K562 (cell line): ENCODE data around the gene STRA8. TPM values are rescaled to one million over a fixed set of nuclear protein-coding genes. Genes with fewer than 3 reads are reported as not detected.

Source experiments
- ATAC-seq: fragments of 200-7000 bp; cut with Tn5 transposase; 3 replicates; pipeline ENCODE4 v1.9.1; 2020; ENCODE audit warnings: moderate library complexity
- BruUV-seq: library from RNA; stranded (reverse); fragments of 400-500 nt; replicated peaks from 2 replicates; lab custom pipeline; 2021; lab: Mats Ljungman, UMichigan
- CTCF ChIA-PET: fragments of 300-600 bp; formaldehyde crosslinking; extraction: SDS; loops from one replicate; lab custom pipeline; 2021; ENCODE audit warnings: low intra/inter-chr PET ratio; lab: Yijun Ruan, JAX
- POLR2A ChIA-PET: fragments of 300-600, 350-650 bp; sonication (Branson Sonifier 250); formaldehyde crosslinking; extraction: SDS; loops from one replicate; lab custom pipeline; 2021; ENCODE audit warnings: antibody characterized with exemption, inconsistent platforms; lab: Yijun Ruan, JAX
- DNase-seq, 4 experiments: peaks; one replicate each; pipeline versions ENCODE4 v3.0.0 to v3.0.0-alpha.2; 2011 to 2018; ENCODE audit warnings: low spot score in 3 of 4, mixed read lengths in 3 of 4; ENCODE audit errors: extremely low read depth in 1 of 4
- FAIRE-seq: peaks from 2 replicates; lab custom pipeline; 2011; peaks lifted over from hg19 to GRCh38; lab: Jason Lieb, UNC
- H2AFZ ChIP-seq: 2 replicates; pipeline ENCODE4 v1.6.0; 2011; ENCODE audit warnings: low read depth, low read length, control low read depth, inconsistent platforms
- H3K27ac ChIP-seq: fragments of 200-600 bp; 3 replicates; pipeline ENCODE4 v1.8.0; 2011; ENCODE audit warnings: low read depth, mild to moderate bottlenecking, control low read depth, inconsistent platforms, low read length, moderate library complexity, mixed read lengths; ENCODE audit errors: extremely low read depth
- H3K27me3 ChIP-seq, 2 experiments: fragments of 300-600 bp in 1 of 2; 2 replicates in 1 of 2; 3 replicates in 1 of 2; pipeline versions ENCODE4 v1.6.0 to v1.8.0; 2011; ENCODE audit warnings: inconsistent platforms in 2 of 2, low read length in 2 of 2, mild to moderate bottlenecking in 1 of 2, mixed read lengths in 1 of 2, moderate library complexity in 1 of 2; ENCODE audit not compliant: control insufficient read depth in 2 of 2, insufficient read depth in 2 of 2
- H3K36me3 ChIP-seq: fragments of 300-600 bp; 3 replicates; pipeline ENCODE4 v1.8.0; 2011; ENCODE audit warnings: mild to moderate bottlenecking, low read length, inconsistent platforms; ENCODE audit not compliant: control insufficient read depth, insufficient read depth
- H3K4me1 ChIP-seq, 2 experiments: fragments of 200-600 bp in 1 of 2; replicated peaks in 1 of 2; 2 replicates in 1 of 2; 3 replicates in 1 of 2; pipeline versions ENCODE4 v1.5.1 to v1.8.0; 2011; ENCODE audit warnings: inconsistent platforms in 2 of 2, low read length in 2 of 2, mild to moderate bottlenecking in 1 of 2, mixed read lengths in 1 of 2, moderate library complexity in 1 of 2; ENCODE audit not compliant: control insufficient read depth in 2 of 2, insufficient read depth in 2 of 2
- H3K4me2 ChIP-seq: 2 replicates; pipeline ENCODE4 v1.6.1; 2011; ENCODE audit warnings: low read length, control low read depth, inconsistent platforms, mixed read lengths; ENCODE audit not compliant: insufficient read depth
- H3K4me3 ChIP-seq: fragments of 200-600 bp; sonication (generic), shearing (Covaris generic); 2 replicates; pipeline ENCODE4 v1.5.1; 2016; ENCODE audit warnings: control low read depth, inconsistent platforms
- H3K79me2 ChIP-seq: fragments of 200-600 bp; 3 replicates; pipeline ENCODE4 v1.8.0; 2011; ENCODE audit warnings: low read length, inconsistent platforms; ENCODE audit not compliant: control insufficient read depth, insufficient read depth
- H3K9ac ChIP-seq, 2 experiments: 2 replicates each; pipeline versions ENCODE4 v1.6.0 to v1.6.1; 2011; ENCODE audit warnings: low read depth in 2 of 2, low read length in 2 of 2, control low read depth in 1 of 2, inconsistent platforms in 1 of 2, mild to moderate bottlenecking in 1 of 2, mixed read lengths in 1 of 2; ENCODE audit not compliant: insufficient read depth in 1 of 2
- H3K9me1 ChIP-seq: one replicate; pipeline ENCODE4 v1.6.0; 2011; ENCODE audit warnings: inconsistent platforms, mild to moderate bottlenecking, low read length, moderate library complexity; ENCODE audit not compliant: control insufficient read depth, insufficient read depth
- H3K9me3 ChIP-seq: replicated peaks from 2 replicates; pipeline ENCODE4 v1.5.1; 2011; ENCODE audit warnings: low read depth, low read length, inconsistent platforms; ENCODE audit not compliant: control insufficient read depth, insufficient read depth
- H4K20me1 ChIP-seq: replicated peaks from 2 replicates; pipeline ENCODE4 v1.6.1; 2011; ENCODE audit warnings: low read length, inconsistent platforms, mixed read lengths; ENCODE audit not compliant: control insufficient read depth, insufficient read depth
- ELF2 ChIP-seq: fragments of 250-450 bp; sonication (Bioruptor Pico); IDR thresholded peaks from 2 replicates; pipeline ENCODE4 v1.5.0; 2021; ENCODE audit warnings: mild to moderate bottlenecking
- FOXA3 ChIP-seq, 2 experiments: fragments of 450-650 bp in 1 of 2; sonication (generic) in 1 of 2; formaldehyde crosslinking; IDR thresholded peaks in 1 of 2; conservative IDR thresholded peaks in 1 of 2; 2 replicates each; pipeline versions ENCODE4 v1.4.0 to v1.8.0; 2020 to 2022; ENCODE audit warnings: mild to moderate bottlenecking in 2 of 2, missing genetic modification reagents in 1 of 2
- HLTF ChIP-seq: fragments of 450-650 bp; IDR thresholded peaks from 2 replicates; pipeline ENCODE4 v1.6.1; 2016
- JUN ChIP-seq, 2 experiments: sonication (generic) in 1 of 2; formaldehyde crosslinking in 1 of 2; IDR thresholded peaks; 2 replicates each; pipeline versions ENCODE4 v1.6.1 to v1.8.0; 2012 to 2022; ENCODE audit warnings: borderline replicate concordance in 2 of 2, mild to moderate bottlenecking in 2 of 2, improper control_type of control experiment in 1 of 2, low read depth in 1 of 2, low read length in 1 of 2, missing genetic modification reagents in 1 of 2
- KAT2B ChIP-seq: IDR thresholded peaks from one replicate; pipeline ENCODE4 v1.6.1; 2012; ENCODE audit warnings: low read depth, mild to moderate bottlenecking, control low read depth, inconsistent platforms, low read length, moderate library complexity
- NCOA4 ChIP-seq: fragments of 450-650 bp; IDR thresholded peaks from 2 replicates; pipeline ENCODE4 v1.6.1; 2018; ENCODE audit warnings: mild to moderate bottlenecking; ENCODE audit not compliant: partially characterized antibody
- POLR2H ChIP-seq: IDR thresholded peaks from 2 replicates; pipeline ENCODE4 v1.6.1; 2016; ENCODE audit warnings: missing genetic modification characterization, low read depth, mild to moderate bottlenecking, control low read depth, missing compliant biosample characterization, moderate library complexity
- TARDBP ChIP-seq: fragments of 450-650 bp; IDR thresholded peaks from 2 replicates; pipeline ENCODE4 v1.6.1; 2016
- THRAP3 ChIP-seq: fragments of 450-650 bp; IDR thresholded peaks from 2 replicates; pipeline ENCODE4 v1.6.1; 2016; ENCODE audit warnings: mild to moderate bottlenecking, inconsistent platforms, borderline replicate concordance
- U2AF1 ChIP-seq: fragments of 200-400 bp; formaldehyde crosslinking; optimal IDR thresholded peaks from 2 replicates; pipeline ENCODE3; 2017; ENCODE audit warnings: mild to moderate bottlenecking, low read depth, low read length, moderate library complexity
- ZBTB7A ChIP-seq: IDR thresholded peaks from 2 replicates; pipeline ENCODE4 v1.6.1; 2011; ENCODE audit warnings: low read depth, mild to moderate bottlenecking, low read length, moderate library complexity, borderline replicate concordance; ENCODE audit not compliant: control insufficient read depth
- ZNF133 ChIP-seq: fragments of 250-450 bp; sonication (Bioruptor Pico); IDR thresholded peaks from 2 replicates; pipeline ENCODE4 v1.4.0; 2020; ENCODE audit warnings: mild to moderate bottlenecking
- ZNF165 ChIP-seq: fragments of 250-450 bp; sonication (Bioruptor Pico); IDR thresholded peaks from 2 replicates; pipeline ENCODE4 v1.4.0; 2020; ENCODE audit warnings: borderline replicate concordance
- ZNF212 ChIP-seq: fragments of 450-650 bp; formaldehyde crosslinking; IDR thresholded peaks from 2 replicates; pipeline ENCODE4 v1.4.0; 2020; ENCODE audit warnings: mild to moderate bottlenecking
- ZNF354B ChIP-seq: fragments of 250-450 bp; sonication (Bioruptor Pico); IDR thresholded peaks from 2 replicates; pipeline ENCODE4 v1.4.0; 2020
- ZNF785 ChIP-seq: fragments of 250-450 bp; sonication (Bioruptor Pico); IDR thresholded peaks from 2 replicates; pipeline ENCODE4 v1.4.0; 2020; ENCODE audit warnings: mild to moderate bottlenecking
- WGBS: fragments of 100-300 bp; shearing (Covaris generic); methylation state at CpG from one replicate; pipeline ENCODE4 v1.1.6; 2016; ENCODE audit warnings: low coverage, mixed read lengths; ENCODE audit not compliant: insufficient coverage; ENCODE audit errors: missing lambda C conversion rate; 5-methylcytosine and 5-hydroxymethylcytosine counted together
- in situ Hi-C: fragments of 300-500 bp; cut with MboI; formaldehyde crosslinking; loops from 4 replicates; pipeline ENCODE4 v1.15.0; 2018; ENCODE audit warnings: inconsistent platforms, mixed read lengths
- intact Hi-C: fragments of 100-400 bp; cut with micrococcal nuclease; formaldehyde crosslinking; loops from 2 replicates; pipeline ENCODE4 v1.14.2; 2022
- polyA plus RNA-seq, 8 experiments: library from polyadenylated mRNA; depleted of rRNA in 4 of 8; stranded (reverse) in 5 of 8; unstranded in 3 of 8; fragments of >200 nt; fragmentation: Nextera tagmentation in 2 of 8; fragmentation: Illumina TruSeq in 1 of 8; extraction: Ambion mirVana in 2 of 8; extraction: Trizol in 1 of 8; gene quantifications; 2 replicates each; pipeline versions ENCODE4 v1.2.1 to v1.2.3, GENCODE V29; 2011 to 2014; ENCODE audit warnings: inconsistent platforms in 1 of 8, missing spikeins in 1 of 8
- total RNA-seq, 7 experiments: library from RNA; depleted of rRNA in 6 of 7; stranded (reverse); fragments of >200 nt in 6 of 7; fragmentation: Illumina TruSeq in 2 of 7; extraction: Trizol in 2 of 7; gene quantifications; 2 replicates each; pipeline versions ENCODE4 v1.2.1 to v1.2.3, GENCODE V29; 2011 to 2021; ENCODE audit warnings: low replicate concordance in 1 of 7
- TF ChIP-seq, protein P1 (sequence below): fragments of 450-650 bp; IDR thresholded peaks from 2 replicates; pipeline ENCODE4 v1.6.1; 2016; ENCODE audit warnings: low read depth, mild to moderate bottlenecking, moderate library complexity
- TF ChIP-seq, protein P2 (sequence below): sonication (generic); formaldehyde crosslinking; IDR thresholded peaks from 2 replicates; pipeline ENCODE4 v1.8.0; 2022; ENCODE audit warnings: missing genetic modification reagents, mild to moderate bottlenecking, borderline replicate concordance
- TF ChIP-seq, protein P3 (sequence below): fragments of 250-450 bp; sonication (Bioruptor Pico); IDR thresholded peaks from 2 replicates; pipeline ENCODE4 v1.8.0; 2021; ENCODE audit warnings: moderate library complexity, mild to moderate bottlenecking, inconsistent platforms
- TF ChIP-seq, protein P4 (sequence below): sonication (generic); formaldehyde crosslinking; IDR thresholded peaks from 2 replicates; pipeline ENCODE4 v1.8.0; 2023; ENCODE audit warnings: mild to moderate bottlenecking, missing genetic modification reagents

Gene STRA8
- total and polyA plus RNA-seq, 9 of the 15 experiments (the other 6 are each of a cell fraction or from before 2014, with no cell fraction given), result not detected

DNA sequence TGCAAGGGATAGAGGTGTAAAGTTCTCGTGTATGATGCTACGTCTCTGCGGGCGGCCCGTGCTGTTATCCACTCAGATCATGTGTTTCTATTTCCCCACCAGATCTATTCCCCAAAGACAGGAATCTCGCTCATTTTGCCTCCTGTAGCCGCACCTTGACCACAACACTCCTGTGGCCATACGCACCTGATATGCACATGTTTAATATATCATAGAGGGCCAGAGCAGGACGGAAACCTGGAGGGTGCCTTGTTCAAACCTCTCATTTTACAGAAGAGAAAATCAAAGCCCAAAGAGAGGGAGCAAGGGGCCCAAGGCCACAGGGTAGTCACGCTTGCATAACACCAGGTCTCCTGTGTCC is 37.6 kb downstream of the STRA8 start:
- BruUV-seq, result no TSS peak
- no peak for ATAC-seq

More for the DNA sequence above, 37.6 kb downstream of the STRA8 start:
- H3K36me3 ChIP-seq, result no peaks in the 10 kb centered on the region
- no peaks in the 10 kb centered on the region for H3K9me3 ChIP-seq
- DNase-seq, result no peak
- H3K4me3 ChIP-seq, result no peak overlapping the region
- in situ Hi-C loops (loop anchor here (10.0 kb wide), 1 partner anchor 734 kb away; no protein-coding TSS in a partner anchor), intact Hi-C loops (loop anchor here (10.0 kb wide), 1 partner anchor 1604 kb away; no protein-coding TSS in a partner anchor)
- peaks cover 29 to 58% of the 10 kb centered on the region in 2 experiments for H3K27me3 ChIP-seq
- H4K20me1 ChIP-seq, result no peaks in the 10 kb centered on the region
- no peak for FAIRE-seq
- H2AFZ ChIP-seq, result no peak overlapping the region
- H3K79me2 ChIP-seq, result no peaks in the 10 kb centered on the region
- no peaks in the 10 kb centered on the region for H3K9me1 ChIP-seq
- H3K9ac ChIP-seq, result no peak overlapping the region
- 2% methylated on average over 10 of the region's 10 CpGs for WGBS
- no peak overlapping the region for H3K4me2 ChIP-seq
- TF ChIP-seq, protein P1, sequence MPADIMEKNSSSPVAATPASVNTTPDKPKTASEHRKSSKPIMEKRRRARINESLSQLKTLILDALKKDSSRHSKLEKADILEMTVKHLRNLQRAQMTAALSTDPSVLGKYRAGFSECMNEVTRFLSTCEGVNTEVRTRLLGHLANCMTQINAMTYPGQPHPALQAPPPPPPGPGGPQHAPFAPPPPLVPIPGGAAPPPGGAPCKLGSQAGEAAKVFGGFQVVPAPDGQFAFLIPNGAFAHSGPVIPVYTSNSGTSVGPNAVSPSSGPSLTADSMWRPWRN, result no peak
- no peak for TF ChIP-seq ZNF785 (CRISPR knock-in tag)
- TF ChIP-seq NCOA4, result no peak
- TF ChIP-seq ZNF354B (CRISPR knock-in tag), result no peak
- no peak for TF ChIP-seq POLR2H (tag)
- TF ChIP-seq, protein P2, sequence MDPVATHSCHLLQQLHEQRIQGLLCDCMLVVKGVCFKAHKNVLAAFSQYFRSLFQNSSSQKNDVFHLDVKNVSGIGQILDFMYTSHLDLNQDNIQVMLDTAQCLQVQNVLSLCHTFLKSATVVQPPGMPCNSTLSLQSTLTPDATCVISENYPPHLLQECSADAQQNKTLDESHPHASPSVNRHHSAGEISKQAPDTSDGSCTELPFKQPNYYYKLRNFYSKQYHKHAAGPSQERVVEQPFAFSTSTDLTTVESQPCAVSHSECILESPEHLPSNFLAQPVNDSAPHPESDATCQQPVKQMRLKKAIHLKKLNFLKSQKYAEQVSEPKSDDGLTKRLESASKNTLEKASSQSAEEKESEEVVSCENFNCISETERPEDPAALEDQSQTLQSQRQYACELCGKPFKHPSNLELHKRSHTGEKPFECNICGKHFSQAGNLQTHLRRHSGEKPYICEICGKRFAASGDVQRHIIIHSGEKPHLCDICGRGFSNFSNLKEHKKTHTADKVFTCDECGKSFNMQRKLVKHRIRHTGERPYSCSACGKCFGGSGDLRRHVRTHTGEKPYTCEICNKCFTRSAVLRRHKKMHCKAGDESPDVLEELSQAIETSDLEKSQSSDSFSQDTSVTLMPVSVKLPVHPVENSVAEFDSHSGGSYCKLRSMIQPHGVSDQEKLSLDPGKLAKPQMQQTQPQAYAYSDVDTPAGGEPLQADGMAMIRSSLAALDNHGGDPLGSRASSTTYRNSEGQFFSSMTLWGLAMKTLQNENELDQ (CRISPR knock-in tag), result no peak
- TF ChIP-seq ELF2 (CRISPR knock-in tag), result no peak
- TF ChIP-seq, protein P3, sequence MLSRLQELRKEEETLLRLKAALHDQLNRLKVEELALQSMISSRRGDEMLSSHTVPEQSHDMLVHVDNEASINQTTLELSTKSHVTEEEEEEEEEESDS (CRISPR knock-in tag), result no peak
- no peak for TF ChIP-seq HLTF
- no peak for TF ChIP-seq ZNF165 (CRISPR knock-in tag)
- TF ChIP-seq, protein P4, sequence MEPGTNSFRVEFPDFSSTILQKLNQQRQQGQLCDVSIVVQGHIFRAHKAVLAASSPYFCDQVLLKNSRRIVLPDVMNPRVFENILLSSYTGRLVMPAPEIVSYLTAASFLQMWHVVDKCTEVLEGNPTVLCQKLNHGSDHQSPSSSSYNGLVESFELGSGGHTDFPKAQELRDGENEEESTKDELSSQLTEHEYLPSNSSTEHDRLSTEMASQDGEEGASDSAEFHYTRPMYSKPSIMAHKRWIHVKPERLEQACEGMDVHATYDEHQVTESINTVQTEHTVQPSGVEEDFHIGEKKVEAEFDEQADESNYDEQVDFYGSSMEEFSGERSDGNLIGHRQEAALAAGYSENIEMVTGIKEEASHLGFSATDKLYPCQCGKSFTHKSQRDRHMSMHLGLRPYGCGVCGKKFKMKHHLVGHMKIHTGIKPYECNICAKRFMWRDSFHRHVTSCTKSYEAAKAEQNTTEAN (CRISPR knock-in tag), result no peak
- TF ChIP-seq FOXA3 (CRISPR knock-in tag; conservative IDR thresholded peaks at IDR 0.05 in 1 of 2, IDR thresholded peaks at IDR 0.05 in 1 of 2), result no peak
- no peak for TF ChIP-seq ZNF212 (CRISPR knock-in tag)
- no peak for TF ChIP-seq ZNF133
- no peak for TF ChIP-seq U2AF1
- TF ChIP-seq ZBTB7A, result no peak
- no peak for TF ChIP-seq THRAP3
- no peak for TF ChIP-seq TARDBP
- no peak for TF ChIP-seq KAT2B
- no peak for TF ChIP-seq JUN (IDR thresholded peaks at IDR 0.05; ENCODE audit: borderline replicate concordance, low read depth, low read length)
- no peak for TF ChIP-seq JUN (CRISPR knock-in tag; IDR thresholded peaks at IDR 0.05; ENCODE audit: borderline replicate concordance)
- ChIA-PET POLR2A (no interaction called here), CTCF (interaction anchor here (0.6 kb wide), 1 partner anchor 234 kb away, joined by 3 read pairs; no protein-coding TSS in a partner anchor)
- no peak overlapping the region for H3K27ac ChIP-seq
- H3K4me1 ChIP-seq, result no peaks in the 10 kb centered on the region
